Activated CD4-positive, alpha-beta T cell treated with anti-CD3 and anti-CD28 coated beads for 36 hours (primary cell): Measurements from ENCODE around the gene NUP160. TPM values are rescaled to one million over a fixed set of nuclear protein-coding genes. Genes with fewer than 3 reads are reported as not detected.
"Not testable (repeated sequence)": the region's sequence is repeated elsewhere in the genome, so short reads cannot be mapped to it uniquely, and the experiment has no call there.

Experiments used
- ATAC-seq: fragments of 200-7000 bp; cut with Tn5 transposase; one replicate; pipeline ENCODE4 v1.10.0; 2021; ENCODE audit warnings: mild to moderate bottlenecking, moderate library complexity
- CTCF ChIA-PET: fragments of 350-600 bp; sonication (Branson Sonifier 250); formaldehyde crosslinking; loops from one replicate; lab custom pipeline; 2021; ENCODE audit warnings: antibody characterized with exemption; lab: Charles Lee
- POLR2A ChIA-PET: fragments of 350-600 bp; sonication (Branson Sonifier 250); formaldehyde crosslinking; loops from one replicate; lab custom pipeline; 2021; ENCODE audit warnings: antibody characterized with exemption, inconsistent platforms; lab: Charles Lee
- DNase-seq: peaks from one replicate; pipeline ENCODE4 v3.0.0-alpha.2; 2020
- H3K27ac Mint-ChIP-seq: one replicate; pipeline ENCODE4 v1.8.0; 2021; ENCODE audit warnings: mixed read lengths
- H3K27me3 Mint-ChIP-seq: one replicate; pipeline ENCODE4 v1.8.0; 2021; ENCODE audit warnings: mixed read lengths
- H3K36me3 Mint-ChIP-seq: one replicate; pipeline ENCODE4 v1.8.0; 2021; ENCODE audit warnings: low read depth, mixed read lengths
- H3K4me1 Mint-ChIP-seq: one replicate; pipeline ENCODE4 v1.8.0; 2021; ENCODE audit warnings: mixed read lengths
- H3K4me3 Mint-ChIP-seq: one replicate; pipeline ENCODE4 v1.8.0; 2021; ENCODE audit warnings: mild to moderate bottlenecking, moderate library complexity, mixed read lengths
- H3K9me3 Mint-ChIP-seq: one replicate; pipeline ENCODE4 v1.8.0; 2021; ENCODE audit warnings: low read depth, mixed read lengths
- intact Hi-C, 2 experiments: fragments of 100-400 bp; cut with DNase I in 1 of 2; cut with micrococcal nuclease in 1 of 2; formaldehyde crosslinking; loops; one replicate each; pipeline versions ENCODE4 v1.14.2 to v1.15.1; 2022 to 2024; cut with DNase I, micrococcal nuclease
- total RNA-seq, 2 experiments: library from RNA; stranded (reverse); gene quantifications; one replicate each; pipeline ENCODE4 v1.2.3, GENCODE V29; 2021

The NUP160 gene
- total RNA-seq, 2 experiments from 2014 or later: 67.1 to 84.5 TPM

DNA sequence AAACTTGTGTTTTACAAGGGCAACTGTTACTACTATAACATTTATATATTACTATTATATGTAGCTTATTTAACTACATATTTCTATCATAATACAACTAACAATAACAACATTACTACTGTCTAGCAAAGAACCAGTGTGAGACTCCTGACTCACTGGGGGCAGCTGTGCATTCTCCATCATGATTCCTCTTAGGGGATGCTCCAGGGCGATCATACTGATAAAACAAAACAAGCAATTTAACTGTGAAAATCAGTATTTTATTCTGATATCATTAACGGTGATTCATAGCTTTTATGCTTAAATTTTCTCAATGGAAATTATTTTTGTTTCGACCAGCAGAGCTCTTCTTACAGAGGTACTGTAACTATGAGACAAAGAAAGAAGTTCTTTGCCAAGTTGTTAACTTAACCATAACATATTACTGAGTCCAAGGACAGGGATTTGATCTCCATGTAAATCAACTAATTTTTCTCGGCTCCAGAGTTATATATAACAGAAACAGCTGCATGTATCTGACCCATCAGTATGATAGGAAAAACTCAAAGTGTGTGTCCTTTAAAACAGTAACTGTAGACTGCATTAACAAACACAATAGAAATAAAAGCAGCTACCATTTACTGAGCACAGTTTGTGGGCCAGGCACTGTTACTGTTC is 56.2 kb downstream of the NUP160 start:
- Mint-ChIP-seq H3K36me3 (peaks cover 54% of the 10 kb centered on the region), H3K27me3 (no peaks in the 10 kb centered on the region), H3K9me3 (no peaks in the 10 kb centered on the region), H3K4me3 (no peak overlapping the region), H3K27ac (no peak overlapping the region), H3K4me1 (peaks cover 6% of the 10 kb centered on the region)
- ChIA-PET POLR2A (interaction anchor here (0.6 to 0.9 kb wide), 2 partner anchors 15 to 26 kb away, joined by 3 read pairs; no protein-coding TSS in a partner anchor), CTCF (interaction anchor here (0.6 to 1.0 kb wide), 2 partner anchors 62 to 128 kb away, joined by 3 read pairs; no protein-coding TSS in a partner anchor)
- intact Hi-C loops: no loop called here
- ATAC-seq (no peak), DNase-seq (no peak)

GRCh38 chr11:47790017-47790416 is 58.1 kb downstream of the NUP160 start:
- POLR2A ChIA-PET: interaction anchor here (0.7 kb wide), 1 partner anchor 11 kb away, joined by 4 read pairs; no protein-coding TSS in a partner anchor
- not testable (repeated sequence) for H3K4me3 Mint-ChIP-seq

GRCh38 chr11:47788181-47788580 is 60.0 kb downstream of the NUP160 start:
- intact Hi-C loops: loop anchor here in 1 of 2 experiments (2.0 kb wide), 1 partner anchor 17 kb away; no protein-coding TSS in a partner anchor
- POLR2A ChIA-PET: no interaction called here

More at GRCh38 chr11:47790017-47790416, 58.1 kb downstream of the NUP160 start:
- peaks cover 47% of the 10 kb centered on the region for H3K36me3 Mint-ChIP-seq
- H3K9me3 Mint-ChIP-seq, H3K27me3 Mint-ChIP-seq, H3K4me1 Mint-ChIP-seq, intact Hi-C loops, DNase-seq, ATAC-seq, H3K27ac Mint-ChIP-seq: not testable (repeated sequence)
- CTCF ChIA-PET: interaction anchor here (0.7 kb wide), 1 partner anchor 268 kb away, joined by 3 read pairs; no protein-coding TSS in a partner anchor

DNA sequence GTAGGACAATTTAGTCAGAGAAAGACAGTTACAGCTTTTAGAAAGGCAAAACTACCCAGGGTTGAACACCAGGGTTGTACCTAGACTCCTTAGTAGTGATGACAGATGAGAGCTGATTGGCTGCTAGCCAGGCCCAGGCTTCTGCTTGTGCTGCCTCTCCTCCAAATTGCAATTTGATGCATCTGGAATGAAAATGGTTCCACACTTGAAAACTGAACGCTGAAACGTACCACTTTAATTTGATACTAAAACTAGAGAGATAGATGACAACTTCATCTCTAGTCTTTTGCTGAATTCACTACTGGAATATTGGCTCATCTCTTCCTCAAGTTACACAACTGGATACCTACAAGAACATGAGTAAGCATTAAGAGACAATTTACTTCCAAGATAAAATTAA is 61.8 kb downstream of the NUP160 start:
- H3K27me3 Mint-ChIP-seq: no peaks in the 10 kb centered on the region
- DNase-seq: no peak
- no peak overlapping the region for H3K4me3 Mint-ChIP-seq
- ChIA-PET CTCF (interaction anchor here (0.5 to 0.6 kb wide), 2 partner anchors 34 to 148 kb away, joined by 3 read pairs; no protein-coding TSS in a partner anchor), POLR2A (no interaction called here)
- H3K27ac Mint-ChIP-seq: no peak overlapping the region
- ATAC-seq: no peak
- H3K4me1 Mint-ChIP-seq: peaks cover 5% of the 10 kb centered on the region
- H3K36me3 Mint-ChIP-seq: peaks cover 38% of the 10 kb centered on the region
- H3K9me3 Mint-ChIP-seq: no peaks in the 10 kb centered on the region
- intact Hi-C loops: no loop called here

More at GRCh38 chr11:47788181-47788580, 60.0 kb downstream of the NUP160 start:
- no peaks in the 10 kb centered on the region for H3K9me3 Mint-ChIP-seq
- H3K27ac Mint-ChIP-seq: no peak overlapping the region
- peaks cover 5% of the 10 kb centered on the region for H3K4me1 Mint-ChIP-seq
- peaks cover 44% of the 10 kb centered on the region for H3K36me3 Mint-ChIP-seq
- DNase-seq: no peak
- H3K4me3 Mint-ChIP-seq: no peak overlapping the region
- CTCF ChIA-PET: no interaction called here
- H3K27me3 Mint-ChIP-seq: no peaks in the 10 kb centered on the region
- ATAC-seq: peak; percentile 44

GRCh38 chr11:47784785-47785381 is 63.3 kb downstream of the NUP160 start:
- POLR2A ChIA-PET: interaction anchor here (0.6 kb wide), 1 partner anchor 8 kb away, joined by 3 read pairs; no protein-coding TSS in a partner anchor
- Mint-ChIP-seq H3K27me3 (no peaks in the 10 kb centered on the region), H3K4me3 (no peak overlapping the region), H3K36me3 (peaks cover 34% of the 10 kb centered on the region), H3K9me3 (no peaks in the 10 kb centered on the region), H3K27ac (no peak overlapping the region), H3K4me1 (peaks cover 5% of the 10 kb centered on the region)
- DNase-seq: no peak
- CTCF ChIA-PET: interaction anchor here (0.9 to 1.5 kb wide), 2 partner anchors 22 to 36 kb away, joined by 3 to 4 read pairs; no protein-coding TSS in a partner anchor
- intact Hi-C loops: no loop called here
- no peak for ATAC-seq

GRCh38 chr11:47783087-47783610 is 65.0 kb downstream of the NUP160 start:
- Mint-ChIP-seq H3K27ac (no peak overlapping the region), H3K36me3 (peaks cover 38% of the 10 kb centered on the region), H3K4me1 (peaks cover under 1% of the 10 kb centered on the region), H3K27me3 (no peaks in the 10 kb centered on the region), H3K9me3 (no peaks in the 10 kb centered on the region), H3K4me3 (no peak overlapping the region)
- ChIA-PET POLR2A (interaction anchor here (0.7 kb wide), 1 partner anchor 166 kb away, joined by 3 read pairs; no protein-coding TSS in a partner anchor), CTCF (interaction anchor here (0.6 to 1.5 kb wide), 3 partner anchors 25 to 356 kb away, joined by 3 to 4 read pairs (median 3); partner anchors contain the start of gene PSMC3)
- DNase-seq (no peak), ATAC-seq (no peak)
- intact Hi-C loops: no loop called here

- Mint-ChIP-seq H3K4me1 (no peaks in the 10 kb centered on the region), H3K27ac (no peak overlapping the region), H3K27me3 (no peaks in the 10 kb centered on the region), H3K9me3 (no peaks in the 10 kb centered on the region), H3K4me3 (no peak overlapping the region), H3K36me3 (peaks cover 45% of the 10 kb centered on the region)
- ChIA-PET POLR2A (interaction anchor here (0.5 to 0.6 kb wide), 2 partner anchors 11 to 72 kb away, joined by 3 to 4 read pairs; no protein-coding TSS in a partner anchor), CTCF (interaction anchor here (0.6 kb wide), 1 partner anchor 31 kb away, joined by 3 read pairs; no protein-coding TSS in a partner anchor)
- intact Hi-C loops: no loop called here
- no peak for ATAC-seq
- no peak for DNase-seq
Measured at GRCh38 chr11:47778878-47779483, 69.2 kb downstream of the NUP160 start.

DNA sequence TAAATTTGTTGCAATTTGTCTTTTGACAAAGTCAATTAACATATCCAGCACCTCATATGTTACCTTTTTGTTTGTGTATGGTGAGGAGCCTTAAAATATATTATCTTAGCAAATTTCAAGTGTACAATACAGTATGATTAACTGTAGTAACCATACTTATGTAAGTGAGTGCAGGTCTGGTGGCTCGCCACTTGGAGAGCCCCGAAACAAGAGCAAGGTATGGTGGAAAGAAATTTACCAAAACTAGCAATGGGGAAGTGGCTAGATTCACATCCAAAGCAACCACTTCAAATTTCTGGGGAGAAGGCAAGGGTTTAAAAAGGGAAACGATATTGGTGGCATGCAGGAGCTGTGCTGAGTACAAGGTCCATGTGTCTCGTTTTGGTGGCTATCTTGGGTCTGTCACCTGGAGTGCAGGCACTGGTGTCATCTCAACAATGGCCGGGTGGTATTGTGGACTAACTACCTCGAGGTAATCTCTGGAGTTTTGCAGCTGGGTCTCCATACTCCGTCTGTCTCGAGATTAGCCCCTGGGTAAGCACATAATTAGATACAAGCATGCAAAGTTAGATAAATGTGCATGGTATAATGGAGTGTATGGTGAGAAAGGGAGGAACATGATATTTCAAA is 72.8 kb downstream of the NUP160 start:
- Mint-ChIP-seq H3K27ac (peak overlapping the region; percentile 59), H3K36me3 (peaks cover 32% of the 10 kb centered on the region), H3K4me3 (no peak overlapping the region), H3K4me1 (no peaks in the 10 kb centered on the region), H3K9me3 (no peaks in the 10 kb centered on the region), H3K27me3 (no peaks in the 10 kb centered on the region)
- intact Hi-C loops: no loop called here
- ChIA-PET POLR2A (no interaction called here), CTCF (no interaction called here)
- DNase-seq (no peak), ATAC-seq (no peak)

- ChIA-PET POLR2A (interaction anchor here (1.2 kb wide), 1 partner anchor 16 kb away, joined by 4 read pairs; no protein-coding TSS in a partner anchor), CTCF (interaction anchor here (1.0 kb wide), 1 partner anchor 468 kb away, joined by 3 read pairs; no protein-coding TSS in a partner anchor)
- Mint-ChIP-seq H3K27me3 (no peaks in the 10 kb centered on the region), H3K4me1 (no peaks in the 10 kb centered on the region), H3K4me3 (no peak overlapping the region), H3K36me3 (peaks cover 22% of the 10 kb centered on the region), H3K27ac (no peak overlapping the region), H3K9me3 (no peaks in the 10 kb centered on the region)
- ATAC-seq (no peak), DNase-seq (no peak)
- intact Hi-C loops: no loop called here
Measured at GRCh38 chr11:47773882-47774281, 74.3 kb downstream of the NUP160 start.

DNA sequence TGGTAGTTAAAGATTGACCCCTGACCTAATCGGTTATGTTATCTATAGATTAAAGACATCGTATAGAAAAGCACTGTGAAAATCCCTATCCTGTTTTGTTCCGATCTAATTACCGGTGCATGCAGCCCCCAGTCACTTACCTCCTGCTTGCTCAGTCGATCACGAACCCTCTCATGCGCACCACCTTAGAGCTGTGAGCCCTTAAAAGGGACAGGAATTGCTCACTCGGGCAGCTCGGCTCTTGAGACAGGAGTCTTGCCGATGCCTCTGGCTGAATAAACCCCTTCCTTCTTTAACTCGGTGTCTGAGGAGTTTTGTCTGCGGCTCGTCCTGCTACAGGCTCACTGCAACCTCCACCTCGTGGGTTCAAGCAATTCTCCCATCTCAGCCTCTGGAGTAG is 78.6 kb downstream of the NUP160 start:
- DNase-seq, ATAC-seq, H3K9me3 Mint-ChIP-seq, CTCF ChIA-PET, H3K27me3 Mint-ChIP-seq: not testable (repeated sequence)
- H3K4me3 Mint-ChIP-seq: peak overlapping the region; percentile 4
- H3K27ac Mint-ChIP-seq: peak overlapping the region; percentile 76
- H3K36me3 Mint-ChIP-seq: peaks cover 19% of the 10 kb centered on the region
- POLR2A ChIA-PET: interaction anchor here (0.6 to 0.8 kb wide), 2 partner anchors 86 to 261 kb away, joined by 3 to 10 read pairs; no protein-coding TSS in a partner anchor
- intact Hi-C loops: loop anchor here (5.0 to 10.0 kb wide), 7 partner anchors 233 to 1852 kb away; partner anchors contain the start of genes CSTPP1 (in 1 of the 2), MADD (in 1 of the 2) and PEX16 (in 1 of the 2)
- peaks cover 12% of the 10 kb centered on the region for H3K4me1 Mint-ChIP-seq
